GM19452 (cell line): Measurements from ENCODE around the gene BORCS8.
A peak's percentile ranks its signal among the peaks of the same experiment; 100 is the strongest.
"Not testable (repeated sequence)": the region's sequence is repeated elsewhere in the genome, so short reads cannot be mapped to it uniquely, and the experiment has no call there.

ENCODE experiments used
- ATAC-seq: cut with Tn5 transposase; IDR thresholded peaks from one replicate; pipeline ENCODE4 v1.9.1; 2021; ENCODE audit not compliant: unreplicated experiment

Gene BORCS8

DNA sequence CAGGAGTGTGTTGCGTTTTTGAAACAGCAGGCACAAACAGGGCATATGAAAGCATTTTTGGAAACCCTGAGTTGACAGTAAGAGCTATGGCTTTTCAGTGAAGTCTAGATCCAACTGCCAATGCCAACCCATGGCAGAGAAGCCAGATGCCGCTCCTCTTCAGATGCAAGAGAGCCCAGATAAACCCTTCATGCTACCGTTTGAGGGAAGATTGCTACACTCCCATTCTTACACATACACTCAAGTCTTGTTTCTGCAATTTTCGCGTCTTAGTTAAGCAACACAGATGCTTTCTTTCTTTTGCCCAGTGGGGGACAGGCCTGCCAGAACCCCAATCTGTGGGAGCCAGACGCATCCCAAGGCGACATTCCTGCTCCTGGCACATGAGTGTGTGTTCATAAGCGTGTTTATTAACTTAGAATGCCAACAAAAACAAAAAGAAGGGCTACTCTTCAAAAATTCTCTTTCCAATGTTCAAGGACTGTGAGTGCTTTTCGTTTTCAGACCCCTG is 10.4 kb downstream of the BORCS8 start:
- no peak for ATAC-seq

DNA sequence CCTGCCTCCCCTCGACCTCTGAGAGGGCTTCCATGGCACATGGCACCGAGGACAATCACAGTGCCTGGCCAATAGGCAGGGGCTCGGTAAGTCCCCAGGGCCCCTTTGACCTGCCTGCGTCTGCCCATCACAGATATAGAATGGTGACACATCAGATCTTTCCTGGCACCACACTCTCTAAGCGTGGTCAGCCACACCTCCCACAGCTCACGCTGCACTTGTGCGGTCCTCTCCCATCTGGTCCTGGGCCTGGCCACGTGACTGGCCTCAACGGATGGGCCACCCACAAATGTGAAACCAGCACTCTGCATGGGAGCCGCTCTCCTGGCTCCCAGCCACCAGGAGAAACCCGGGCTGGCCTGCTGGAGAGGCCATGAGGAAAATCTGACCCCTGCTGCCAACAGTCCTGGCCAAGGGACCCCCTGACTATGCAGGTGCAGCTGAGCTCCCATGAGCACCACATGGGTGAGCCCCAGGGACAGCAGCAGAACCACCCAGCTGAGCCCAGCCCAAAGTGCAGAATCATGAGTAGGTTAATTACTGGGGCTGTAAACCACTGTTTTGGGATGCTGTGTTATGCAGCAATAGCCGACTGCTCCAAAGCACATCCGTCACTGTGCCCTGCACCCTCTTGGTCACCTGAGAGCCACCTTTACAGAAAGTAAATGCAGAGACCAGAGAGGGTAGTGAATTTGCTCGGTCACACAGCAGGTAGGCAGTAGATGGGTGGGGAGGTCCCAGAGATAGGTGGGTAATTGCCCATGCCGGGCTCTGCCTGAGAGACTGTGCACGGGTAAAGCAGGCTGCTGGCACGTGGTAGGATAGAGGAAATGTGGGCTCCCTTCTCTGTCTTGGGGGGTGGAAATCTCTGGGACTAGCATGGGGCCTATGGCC is 12.2 kb downstream of the BORCS8 start:
- no peak for ATAC-seq

DNA sequence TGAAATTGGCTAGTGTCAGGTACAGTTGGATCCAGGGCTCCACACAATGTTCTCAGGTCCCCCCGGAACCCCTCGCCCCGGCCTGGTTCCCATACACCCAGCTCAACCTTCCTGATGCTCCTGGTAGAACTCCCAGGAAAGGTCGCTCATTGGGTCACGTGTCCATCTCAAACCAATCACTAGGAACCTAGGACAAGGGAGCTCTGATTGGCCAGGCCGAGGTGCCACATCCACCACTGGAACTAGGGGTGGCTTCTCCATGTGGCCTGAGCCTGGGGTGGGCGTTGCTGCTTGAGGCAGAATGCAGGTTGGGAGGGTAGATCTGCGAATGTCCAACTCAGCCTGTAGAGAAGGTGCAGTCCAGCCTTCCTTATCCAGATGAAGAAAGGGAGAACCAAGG is 15.0 kb downstream of the BORCS8 start:
- no peak for ATAC-seq

DNA sequence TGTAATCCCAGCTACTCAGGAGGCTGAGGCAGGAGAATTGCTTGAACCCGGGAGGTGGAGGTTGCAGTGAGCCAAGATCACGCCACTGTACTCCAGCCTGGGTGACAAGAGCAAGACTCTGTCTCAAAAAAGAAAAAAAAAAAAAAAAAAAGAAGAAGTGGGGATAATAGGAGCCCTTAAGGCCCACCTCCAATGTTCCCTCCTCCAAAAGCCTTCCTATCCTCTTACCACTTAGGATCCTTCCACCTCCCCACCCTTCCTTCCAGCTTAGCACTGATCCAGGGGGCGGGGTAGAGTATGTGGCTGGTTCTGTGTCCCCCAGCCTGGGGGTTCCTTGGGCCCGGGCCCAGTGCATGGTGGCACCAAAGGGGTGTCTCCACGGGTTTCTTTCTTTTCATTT is 18.7 kb downstream of the BORCS8 start:
- not testable (repeated sequence) for ATAC-seq

DNA sequence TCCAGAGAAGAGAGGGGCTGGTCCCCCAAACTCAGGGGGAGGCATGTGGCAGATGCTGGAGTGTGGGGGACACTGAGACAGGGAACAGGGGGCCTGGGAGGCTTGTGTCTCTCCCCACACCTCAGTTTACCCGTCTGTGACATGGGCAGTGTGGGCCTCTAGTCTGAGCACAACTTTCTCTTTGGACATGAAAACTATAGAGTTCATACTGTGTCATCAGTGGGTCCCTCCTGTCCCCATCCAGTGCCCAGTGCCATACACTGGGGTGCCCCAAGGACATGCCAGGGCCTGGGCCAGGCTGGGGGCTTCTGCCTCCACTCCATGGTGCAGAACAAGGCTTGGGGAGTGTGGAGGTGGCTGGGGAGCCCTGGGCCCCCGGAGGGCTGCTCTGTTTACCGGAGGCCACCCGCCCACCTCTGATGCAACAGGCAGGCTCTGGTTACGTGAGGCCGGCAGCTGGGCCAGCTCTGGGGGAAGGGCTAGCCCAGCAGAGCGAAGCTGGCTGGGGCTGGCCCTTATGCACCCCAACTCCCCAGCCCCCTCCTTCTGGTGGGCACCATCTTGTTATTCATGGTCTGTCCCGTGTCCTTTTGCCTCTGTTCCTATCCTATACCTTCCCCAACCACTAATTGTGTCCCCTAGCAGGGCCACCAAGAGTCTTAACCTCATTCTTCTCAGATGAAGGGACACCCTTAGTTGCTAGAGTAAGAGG is 20.0 kb downstream of the BORCS8 start:
- ATAC-seq: no peak

DNA sequence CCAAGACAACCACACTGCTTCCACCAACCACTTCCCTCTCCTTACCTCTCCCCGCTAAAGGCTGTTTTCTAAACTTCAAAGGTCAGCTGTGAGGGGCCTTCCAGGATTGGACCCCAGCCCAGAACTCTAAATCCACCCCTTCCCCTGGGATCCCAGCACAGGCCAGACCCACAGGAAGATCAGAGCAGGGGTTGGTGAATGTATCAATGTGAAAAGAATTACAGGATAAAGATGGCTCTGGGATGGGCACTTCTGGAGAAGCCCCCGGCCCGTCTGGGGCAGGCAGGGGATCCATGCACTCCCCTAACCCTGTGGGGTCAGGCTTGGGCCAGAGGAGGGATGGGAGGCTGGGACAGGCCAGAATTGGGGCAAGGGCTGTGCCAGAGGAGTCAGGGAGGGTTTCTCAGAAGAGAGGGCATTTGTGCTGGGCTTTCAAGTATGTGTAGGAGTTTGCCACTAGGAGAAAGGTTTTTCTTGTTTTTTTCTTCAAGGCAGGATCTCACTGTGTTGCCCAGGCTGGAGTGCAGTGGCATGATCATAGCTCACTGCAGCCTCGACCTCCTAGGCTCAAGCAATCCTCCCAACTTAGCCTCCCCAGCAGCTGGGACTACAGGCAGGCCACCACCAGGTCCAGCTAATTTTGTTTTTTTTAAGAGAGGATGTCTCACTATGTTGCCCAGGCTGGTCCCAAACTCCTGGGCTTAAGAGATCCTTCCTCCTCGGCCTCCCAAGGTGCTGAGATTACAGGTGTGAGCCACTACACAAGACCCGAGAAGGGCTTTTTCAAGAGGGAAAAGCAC is 20.9 kb downstream of the BORCS8 start:
- ATAC-seq: no peak

DNA sequence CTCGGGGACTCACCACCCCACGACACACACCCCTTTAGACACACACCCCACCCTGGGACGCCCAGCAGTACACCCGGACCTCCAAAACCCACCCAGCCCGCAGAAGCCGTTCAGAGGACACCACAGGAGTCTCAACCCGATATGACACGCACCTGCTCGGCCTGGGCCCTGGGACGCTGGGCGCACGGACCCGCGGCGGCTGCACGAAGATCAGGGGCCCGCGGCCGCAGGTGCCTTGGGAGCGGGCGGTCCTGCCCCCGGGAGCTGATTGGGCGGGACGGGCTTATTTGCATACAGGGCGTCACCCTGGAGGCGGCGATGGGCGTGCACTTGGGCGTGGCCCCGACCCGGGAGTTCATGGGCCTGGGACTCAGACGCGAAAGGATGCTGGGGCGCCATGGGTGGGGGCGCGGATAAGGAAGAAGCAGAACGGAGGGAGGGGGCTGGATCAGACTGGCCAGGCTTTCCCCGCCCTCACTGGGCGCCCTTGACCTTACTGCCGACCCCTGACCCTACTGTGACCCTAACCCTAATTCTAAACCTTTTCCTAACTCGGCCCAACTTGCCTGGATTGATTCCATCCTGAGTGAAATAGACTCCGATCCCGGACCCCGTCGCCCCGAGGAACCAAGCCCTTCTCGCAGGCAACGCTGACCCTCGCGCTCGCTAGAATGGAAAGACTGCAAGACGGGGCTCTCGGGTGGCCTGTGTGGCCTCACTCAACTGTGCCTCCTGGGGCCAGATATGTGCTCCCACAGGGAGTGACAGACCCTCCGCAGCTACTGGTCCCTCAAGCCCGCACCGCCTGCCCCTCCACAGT is 21.7 kb downstream of the BORCS8 start, which contains the start of gene MEF2B:
Gene MEF2B, minus strand, starts transcription at position 211 of the 820 bp plus-strand sequence. CDS start 19,528 bp downstream, outside the sequence.
- ATAC-seq: peak; percentile 81

DNA sequence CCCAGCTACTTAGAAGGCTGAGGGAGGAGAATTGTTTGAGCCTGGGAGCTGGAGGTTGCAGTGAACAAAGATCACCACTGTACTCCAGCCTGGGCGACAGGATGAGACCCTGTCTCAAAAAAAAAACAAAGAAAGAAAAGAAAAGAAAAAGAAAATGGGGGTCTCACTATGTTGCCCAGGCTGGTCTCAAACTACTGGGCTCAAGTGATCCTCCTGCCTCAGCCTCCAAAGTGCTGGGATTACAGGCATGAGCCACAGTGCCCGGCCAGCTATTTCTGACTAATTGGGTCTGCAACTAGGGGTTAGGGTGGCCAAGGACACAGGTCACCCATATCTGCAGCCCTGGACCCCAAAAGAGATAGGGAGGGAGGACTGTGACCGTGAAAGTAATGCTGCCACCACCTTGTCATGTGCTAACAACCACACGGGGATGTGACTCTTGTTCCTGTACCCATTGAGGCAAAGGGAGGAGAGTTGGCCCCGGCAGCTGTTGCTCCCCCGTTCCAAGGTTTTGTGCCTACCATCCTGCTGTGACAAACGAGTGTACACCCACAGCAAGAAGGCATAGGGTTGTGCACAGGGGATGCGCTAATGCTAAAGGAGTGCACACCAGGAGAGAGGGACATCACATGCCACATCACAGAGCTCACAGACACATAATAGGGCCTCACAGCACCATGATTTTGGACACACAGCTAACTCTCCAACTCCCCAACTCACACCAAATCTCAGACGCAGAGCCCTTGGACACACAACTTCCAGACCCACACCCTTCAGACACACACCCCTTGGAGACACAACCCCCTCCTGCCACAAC is 22.5 kb downstream of the BORCS8 start:
- no peak for ATAC-seq

DNA sequence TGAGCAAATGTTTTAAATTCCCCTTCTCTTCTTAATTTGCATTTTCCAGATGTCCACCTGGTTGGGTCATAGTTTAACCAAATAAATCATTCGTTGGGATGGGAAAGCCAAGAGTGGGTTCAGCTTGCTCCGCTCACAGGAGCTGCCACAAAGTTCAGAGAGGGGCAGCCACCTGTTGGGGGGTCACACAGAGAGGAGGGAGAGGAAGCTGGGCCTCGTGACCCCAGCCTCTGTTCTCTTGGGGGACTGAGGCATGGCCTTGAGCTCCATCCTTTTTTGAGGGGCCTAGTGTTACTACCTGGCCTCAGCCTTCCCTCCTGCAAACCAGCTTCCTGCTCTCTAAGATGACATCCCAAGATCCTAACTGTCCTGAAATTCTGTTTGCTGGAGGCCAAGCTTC is 24.3 kb downstream of the BORCS8 start:
- no peak for ATAC-seq

DNA sequence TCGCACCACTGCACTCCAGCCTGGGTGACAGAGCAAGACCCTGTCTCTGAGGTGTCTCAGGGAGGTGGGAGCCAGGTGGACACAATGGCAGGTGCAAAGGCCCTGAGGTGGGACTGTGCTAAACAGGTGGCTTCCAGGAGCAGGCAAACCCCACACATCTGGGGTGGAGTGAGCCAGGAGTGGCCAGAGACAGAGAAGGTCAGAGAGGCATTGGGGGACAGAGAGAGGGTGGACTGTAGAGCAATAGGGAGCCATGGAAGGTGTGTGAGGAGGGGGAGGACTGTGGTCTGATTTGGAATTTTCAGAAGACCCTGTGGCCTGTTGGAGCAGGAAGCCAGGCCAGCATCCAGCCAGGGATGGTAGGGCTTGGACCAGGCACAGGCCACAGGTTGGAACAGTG is 26.6 kb downstream of the BORCS8 start:
- ATAC-seq: no peak

DNA sequence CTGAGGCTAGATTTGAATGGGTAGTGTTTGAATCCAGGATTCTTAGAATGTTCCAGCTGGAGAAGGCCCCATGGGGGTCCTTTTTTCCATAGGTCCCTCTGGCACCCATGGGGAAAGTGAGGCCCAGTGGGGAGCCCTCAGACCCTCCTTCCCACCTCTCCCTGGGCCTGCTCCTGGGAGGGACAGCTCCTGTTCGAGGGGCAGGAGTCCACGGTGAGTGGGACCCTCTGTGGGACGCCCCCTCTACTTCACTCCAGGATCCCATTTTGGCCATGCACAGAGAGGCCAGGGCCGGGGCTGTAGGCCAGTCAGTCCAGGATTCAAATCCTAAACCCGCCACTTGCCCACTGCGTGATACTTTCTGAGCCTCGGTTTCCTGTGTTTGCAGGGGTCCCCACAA is 29.5 kb downstream of the BORCS8 start:
- ATAC-seq: no peak

DNA sequence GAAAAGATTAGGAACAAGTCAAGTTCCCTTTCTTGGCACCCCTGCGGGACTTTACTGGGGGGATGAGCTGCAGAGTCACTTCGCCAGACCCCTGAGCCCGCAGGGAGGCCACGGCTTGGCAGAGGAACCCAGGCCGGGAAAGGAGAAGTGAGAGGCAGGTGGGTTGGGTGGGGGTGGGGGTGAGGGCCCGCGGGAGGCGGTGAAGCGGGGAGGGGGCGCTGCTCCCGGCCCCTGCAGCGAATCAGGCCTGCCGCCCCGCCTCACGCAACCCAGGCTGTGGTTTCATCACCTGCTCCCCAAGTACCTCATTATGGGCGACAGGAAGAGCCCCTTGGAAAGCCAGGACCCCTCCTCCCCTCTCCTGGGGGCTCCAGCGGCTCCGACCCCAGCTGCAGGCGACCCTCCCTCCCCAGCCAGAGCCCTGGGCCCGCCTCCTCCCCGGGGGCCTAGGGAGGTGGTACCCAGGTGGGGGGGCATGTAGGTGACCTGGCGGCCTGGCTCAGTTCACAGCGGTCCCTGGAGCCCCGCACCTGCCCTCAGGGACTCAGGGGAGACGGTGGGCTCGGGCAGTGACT is 31.4 kb downstream of the BORCS8 start:
- ATAC-seq: no peak

DNA sequence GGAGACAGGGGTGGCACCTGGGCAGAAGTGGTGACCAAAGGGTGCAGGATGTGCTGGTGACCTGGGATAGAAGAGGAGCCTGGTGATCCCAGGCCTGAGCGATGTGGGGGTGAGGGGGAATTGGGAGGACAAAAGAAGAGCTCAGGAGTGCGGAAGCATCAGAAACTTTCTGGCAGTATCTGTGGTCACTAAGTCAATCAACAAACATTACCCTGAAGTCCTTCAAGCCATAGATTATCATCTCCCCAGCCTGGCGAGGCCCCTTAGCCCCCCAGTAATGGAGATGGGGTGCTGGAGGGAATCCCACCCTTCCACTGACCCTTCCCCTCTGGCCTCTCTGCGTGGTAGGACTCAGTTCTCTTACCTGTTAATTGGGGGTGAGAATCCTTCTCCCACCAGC is 32.4 kb downstream of the BORCS8 start:
- ATAC-seq: no peak

DNA sequence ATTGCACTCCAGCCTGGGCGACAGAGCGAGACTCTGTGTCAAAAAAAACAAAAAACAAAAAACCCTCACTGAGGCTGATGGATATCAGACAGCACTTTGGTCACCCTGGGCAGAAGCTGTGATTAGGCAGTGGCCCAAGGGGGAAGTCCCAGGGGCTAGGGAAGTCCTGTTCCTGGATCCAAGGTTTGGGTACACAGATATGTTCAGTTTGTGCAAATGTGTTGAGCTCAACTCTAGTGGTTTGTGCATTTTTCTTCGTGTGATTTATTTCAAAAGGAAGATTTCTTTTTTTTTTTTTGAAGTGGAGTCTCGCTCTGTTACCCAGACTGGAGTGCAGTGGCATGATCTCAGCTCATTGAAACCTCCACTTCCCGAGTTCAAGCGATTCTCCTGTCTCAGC is 34.1 kb downstream of the BORCS8 start:
- ATAC-seq: no peak

DNA sequence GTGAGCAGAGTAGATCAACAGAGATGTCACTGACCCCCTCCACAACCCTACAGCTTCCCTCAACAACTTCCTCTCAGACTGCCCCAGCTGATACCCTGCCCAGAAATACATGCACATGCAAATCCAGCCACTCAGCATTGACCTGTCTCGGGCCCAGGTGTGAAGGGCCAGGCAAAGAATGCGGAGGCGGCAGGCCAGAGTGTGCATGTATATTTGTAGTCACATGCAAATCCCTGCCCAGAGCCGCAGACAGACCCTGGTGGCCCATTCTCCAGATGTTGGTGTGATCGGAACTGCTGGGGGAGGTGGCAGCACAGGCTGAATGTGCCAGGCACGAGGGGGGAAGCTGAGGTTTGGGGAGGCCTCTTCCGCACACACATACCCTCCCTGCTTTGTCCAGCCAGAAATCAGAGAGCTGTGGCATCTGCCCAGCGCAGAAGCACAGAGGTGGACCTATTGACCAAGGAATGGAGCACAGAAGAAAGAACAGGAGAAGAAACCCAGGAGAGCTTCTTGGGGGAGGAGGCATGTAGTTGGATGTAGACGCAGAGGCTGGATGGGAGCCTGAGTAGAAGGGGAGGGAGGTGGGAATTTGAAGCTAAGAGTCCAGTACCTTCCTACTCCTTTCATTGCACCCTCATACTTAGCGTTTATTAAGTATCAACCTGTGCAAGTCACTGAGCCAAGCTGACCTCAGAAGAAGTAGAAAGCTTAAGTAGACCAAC is 36.3 kb downstream of the BORCS8 start:
- ATAC-seq: peak; percentile 69

DNA sequence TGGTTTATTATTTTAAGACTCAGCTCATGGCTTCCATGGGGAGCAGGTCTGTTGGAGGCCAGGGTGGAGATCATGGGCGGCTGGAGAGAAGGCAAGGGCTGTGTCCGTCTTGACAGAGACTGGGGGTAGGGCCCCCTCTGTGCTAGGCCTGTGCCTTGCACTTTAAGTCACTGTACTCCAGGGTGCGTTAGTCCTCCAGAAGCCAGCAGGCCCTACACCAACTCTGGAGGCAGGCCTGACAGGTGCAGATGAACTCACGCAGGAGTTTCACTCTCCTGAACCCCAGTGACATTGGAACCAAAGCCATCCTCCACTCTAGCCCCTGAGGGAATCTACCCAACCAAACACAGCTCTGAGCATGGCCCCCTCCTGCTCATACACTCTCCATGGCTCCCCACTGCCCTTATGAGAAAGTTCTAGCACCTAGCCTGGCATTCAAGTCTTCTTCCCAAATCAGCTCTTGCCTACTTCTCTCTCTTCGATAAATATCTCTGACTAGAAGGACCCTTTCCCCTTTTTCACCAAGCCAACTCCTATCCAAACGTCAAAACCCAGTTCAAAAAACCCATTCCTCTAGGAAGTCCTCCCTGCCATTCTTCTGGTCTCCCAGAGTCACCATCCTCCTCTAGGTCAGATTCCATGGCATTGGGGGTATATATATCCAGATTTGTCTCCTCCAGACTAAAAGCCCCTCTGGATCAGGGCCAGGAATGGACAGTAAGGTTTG is 37.0 kb downstream of the BORCS8 start:
- ATAC-seq: no peak

DNA sequence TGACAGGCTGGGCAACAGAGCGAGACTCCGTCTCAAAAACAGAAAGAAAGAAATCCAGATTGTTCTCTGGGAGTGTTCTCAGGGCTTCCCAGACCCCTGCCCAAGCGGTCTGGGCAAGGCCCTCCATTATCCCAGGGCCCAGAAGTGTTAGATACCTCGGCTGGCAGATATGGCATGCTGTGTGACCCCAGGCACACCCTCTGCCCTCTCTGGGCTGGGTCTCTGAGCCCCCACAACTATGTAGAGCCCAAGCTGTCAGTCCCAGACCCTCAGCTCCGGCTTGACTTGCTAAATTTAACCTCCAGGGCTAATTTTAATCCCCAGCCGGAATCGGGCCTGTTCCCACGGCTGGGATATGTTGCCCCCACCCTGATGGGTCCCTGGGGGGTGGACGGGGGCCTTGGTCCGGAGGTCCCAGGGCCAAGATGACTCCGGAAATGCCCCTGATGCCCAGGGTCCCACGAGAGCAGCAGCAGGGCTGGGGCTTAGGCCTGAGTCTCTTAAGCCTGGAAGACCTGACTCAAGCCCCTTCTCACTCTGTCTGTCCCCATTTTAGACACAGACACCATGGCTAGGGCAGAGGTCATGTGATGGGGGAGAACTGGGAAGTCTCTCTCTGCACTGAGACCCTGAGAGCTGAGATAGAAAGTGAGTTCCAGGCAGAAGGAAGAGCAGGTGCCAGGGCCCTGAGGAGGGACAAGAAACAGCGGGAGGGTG is 39.1 kb downstream of the BORCS8 start:
- ATAC-seq: no peak
